SK-N-MC (cell line): Measurements from ENCODE around the gene UNKL.

Source experiments
- EZH2 ChIP-seq: fragments of 200-600 bp; sonication (generic); IDR thresholded peaks from one replicate; pipeline ENCODE4 v1.6.1; 2017; ENCODE audit warnings: antibody characterized with exemption
- FOXP2 ChIP-seq: optimal IDR thresholded peaks from 2 replicates; pipeline ENCODE3; 2011; ENCODE audit warnings: mild to moderate bottlenecking, moderate library complexity; ENCODE audit not compliant: insufficient read depth; ENCODE audit errors: extremely low read length, control extremely low read depth
- POLR2AphosphoS5 ChIP-seq: IDR thresholded peaks from 2 replicates; pipeline ENCODE4 v1.6.1; 2012; ENCODE audit warnings: mild to moderate bottlenecking, low read depth, low read length, borderline replicate concordance

DNA sequence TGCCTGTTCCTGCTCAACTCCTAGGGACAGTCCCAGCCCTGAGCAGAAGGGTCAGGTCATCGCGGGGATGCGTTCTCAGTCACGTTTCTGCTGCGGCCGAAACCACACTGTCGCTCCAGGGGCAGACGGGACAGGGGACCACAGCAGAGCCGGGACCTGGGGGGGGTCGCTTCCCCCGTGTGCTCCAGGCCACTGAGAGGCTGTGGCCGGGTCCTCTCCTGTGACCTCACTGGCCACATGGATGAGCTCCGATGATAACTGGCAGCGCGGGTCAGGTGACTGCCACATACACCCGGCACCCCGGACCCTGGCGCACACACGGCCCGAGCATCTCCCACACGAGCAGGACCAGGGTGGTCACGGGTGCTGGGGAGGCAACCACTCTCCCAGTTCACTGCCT is 50.0 kb downstream of the UNKL start:
- no peak for TF ChIP-seq EZH2
- TF ChIP-seq POLR2AphosphoS5, result no peak
- no peak for TF ChIP-seq FOXP2
